DMS153 treated with DMSO at 0.1 percent for 48 hours (cell line): ENCODE data around the gene TRA2A.

Experiments
- DNase-seq: peaks from one replicate; lab custom pipeline; 2025; ENCODE audit not compliant: unreplicated experiment; lab: John Stamatoyannopoulos, UW

TRA2A gene

DNA sequence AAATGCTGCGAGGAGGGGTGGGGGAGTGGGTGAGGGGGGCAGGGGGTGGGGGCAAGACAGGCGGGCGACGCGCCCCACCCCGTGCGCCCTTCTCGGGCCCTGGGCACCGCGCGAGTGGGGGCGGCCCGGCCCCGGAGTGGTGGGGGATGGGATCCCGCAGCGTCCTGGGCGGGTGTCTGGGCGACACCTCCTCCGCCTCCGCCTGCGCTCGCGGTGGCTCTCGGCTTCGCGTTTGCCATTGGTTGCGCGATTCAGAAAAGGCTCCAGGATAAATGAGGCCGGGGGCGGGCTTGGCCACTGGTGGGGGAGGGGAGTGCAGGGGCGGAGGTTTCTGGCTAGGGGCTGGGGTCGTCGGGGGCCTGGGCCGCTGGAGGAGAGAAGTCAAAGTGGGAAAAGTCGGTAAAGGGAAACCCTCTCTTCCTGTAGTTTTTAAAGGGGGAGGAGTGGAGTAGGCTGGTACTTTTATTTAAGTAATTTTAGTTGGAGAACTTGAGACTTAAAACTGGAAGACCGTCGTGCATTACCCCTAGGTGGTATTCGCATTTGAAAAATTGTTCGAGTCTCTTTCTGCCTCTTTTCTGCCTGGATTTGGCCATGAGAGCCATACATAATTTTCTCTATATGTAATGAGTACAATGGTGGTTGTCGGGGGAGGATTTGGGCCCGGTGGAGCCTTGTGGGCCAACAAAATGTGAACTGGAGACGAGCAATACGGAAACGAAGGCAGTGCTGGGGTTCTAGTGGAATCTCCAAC lies 60.5 kb downstream of the TRA2A start:
- DNase-seq = peak; percentile 93

DNA sequence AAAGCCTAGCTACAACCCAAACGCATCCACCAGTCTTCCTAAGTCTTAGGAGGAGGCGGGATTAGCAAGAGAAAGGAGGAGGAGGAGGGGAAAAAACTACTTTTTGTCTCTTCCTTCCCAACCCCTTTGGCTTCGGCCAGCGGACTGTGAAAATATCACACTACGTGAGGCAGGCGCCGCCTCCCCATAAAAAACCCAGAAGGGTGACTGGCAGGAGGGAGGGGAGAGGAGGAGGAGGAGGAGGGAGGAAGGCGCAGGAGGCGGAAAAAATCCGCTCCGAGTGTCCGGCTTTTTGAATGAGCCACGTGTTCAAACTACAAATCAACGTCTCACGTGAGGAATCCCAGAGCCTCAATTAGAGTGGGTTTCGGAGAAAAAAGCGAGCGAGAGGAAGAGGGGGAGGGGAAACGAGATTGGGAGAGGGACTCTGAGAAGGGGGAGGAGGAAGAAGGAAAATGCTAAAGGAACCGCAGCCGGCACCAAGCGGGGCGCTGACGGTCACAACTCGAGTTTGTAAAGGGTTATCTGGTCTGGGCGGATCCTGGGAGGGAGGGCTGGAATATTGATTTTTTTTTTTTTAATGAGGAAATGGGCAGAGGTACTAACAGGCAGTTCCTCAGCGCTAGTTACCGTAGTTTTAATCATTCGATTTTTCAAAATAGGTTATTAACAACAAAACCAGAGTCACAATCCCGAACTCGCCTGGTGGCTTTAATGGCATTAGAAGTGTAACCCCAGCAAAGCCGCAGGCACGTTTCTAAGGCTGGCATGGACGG lies 61.3 kb downstream of the TRA2A start, which contains the start of gene IGF2BP3:
Gene IGF2BP3, minus strand, starts transcription at position 162 of the 776 bp plus-strand sequence. CDS start 381 bp downstream, outside the sequence.
- DNase-seq = peak; percentile 99

DNA sequence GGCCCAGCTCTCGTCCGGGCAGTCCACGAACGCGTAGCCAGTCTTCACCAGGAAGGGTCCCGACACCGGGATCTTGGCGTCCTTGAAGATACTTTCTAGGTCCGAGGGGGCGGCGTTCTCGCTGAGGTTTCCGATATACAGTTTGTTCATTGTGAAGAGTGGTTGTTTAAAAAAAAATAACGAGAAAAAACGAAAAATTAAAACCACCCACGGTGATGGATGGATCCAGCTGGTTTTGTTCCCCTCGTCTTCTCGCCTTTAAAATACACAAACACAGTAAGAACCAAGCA lies 61.9 kb downstream of the TRA2A start:
- DNase-seq = no peak

DNA sequence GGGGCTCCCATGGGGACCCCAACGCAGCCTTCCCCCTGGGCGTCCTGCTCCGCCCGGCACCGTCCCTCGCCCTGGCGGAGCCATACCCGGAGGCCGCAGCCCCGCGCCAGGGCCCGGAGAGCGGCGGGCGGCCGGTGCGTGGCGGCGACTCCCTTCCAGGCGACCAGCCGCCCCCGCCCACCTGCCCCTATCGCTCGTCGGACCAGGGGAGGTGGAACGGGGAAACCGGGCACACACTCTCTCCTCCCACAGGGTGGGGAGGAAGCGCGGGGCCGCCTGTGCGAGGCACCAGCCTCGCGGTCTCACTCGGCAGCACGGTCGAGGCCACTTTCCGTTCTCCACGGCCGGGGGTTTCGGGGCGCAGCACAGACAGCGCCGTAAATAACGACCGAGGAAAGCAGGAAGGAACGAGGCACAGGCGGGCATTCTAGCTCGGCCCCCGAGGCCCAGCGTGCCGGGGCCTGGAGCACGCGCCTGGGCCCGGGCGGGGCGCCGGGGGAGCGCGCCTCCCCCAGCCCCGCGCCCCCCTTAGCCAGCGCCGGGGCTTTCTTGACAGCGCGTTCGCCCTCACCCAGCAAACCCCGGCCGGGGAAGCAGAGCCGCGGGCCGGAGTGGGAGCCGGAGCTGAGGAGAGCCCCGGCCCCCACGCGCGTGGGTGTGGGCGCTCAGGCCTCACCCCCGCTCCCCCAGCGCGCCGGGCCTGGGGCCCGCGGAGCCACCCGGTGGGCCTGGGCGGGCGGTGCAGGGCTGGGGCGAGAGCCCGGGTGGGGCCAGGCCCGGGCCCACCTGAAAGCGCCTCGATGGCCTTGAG lies 62.4 kb downstream of the TRA2A start:
- no peak for DNase-seq

DNA sequence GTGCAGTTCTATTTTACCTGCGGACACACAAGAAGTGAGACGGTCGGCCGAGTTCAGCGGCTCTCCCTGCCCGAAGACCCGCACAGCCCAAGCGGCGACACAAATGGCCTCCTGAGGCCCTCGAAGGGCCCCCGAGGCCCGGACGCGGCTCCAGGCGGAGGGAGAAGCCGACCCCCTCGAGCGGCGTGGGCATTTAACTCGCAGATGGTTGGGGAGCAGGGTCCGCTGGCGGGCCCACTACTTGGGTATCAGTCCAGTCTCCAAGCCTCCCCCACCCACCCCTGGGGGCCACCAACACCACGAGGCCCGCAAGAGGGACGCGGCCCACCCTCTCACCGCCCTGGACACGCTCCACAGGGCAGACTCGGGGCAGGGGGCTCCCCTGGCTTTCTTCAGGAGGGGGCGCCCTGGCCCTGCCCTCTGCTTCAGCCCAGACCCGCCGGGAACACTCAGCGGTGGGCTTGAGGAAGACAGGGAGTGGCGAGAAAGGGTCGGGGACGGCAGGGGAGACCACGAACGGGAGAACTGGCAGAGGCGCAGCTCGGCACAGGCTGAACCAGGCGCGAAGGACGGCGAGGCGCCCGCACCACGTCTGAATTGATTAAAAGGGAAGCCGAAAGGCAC lies 63.1 kb downstream of the TRA2A start:
- DNase-seq = no peak

DNA sequence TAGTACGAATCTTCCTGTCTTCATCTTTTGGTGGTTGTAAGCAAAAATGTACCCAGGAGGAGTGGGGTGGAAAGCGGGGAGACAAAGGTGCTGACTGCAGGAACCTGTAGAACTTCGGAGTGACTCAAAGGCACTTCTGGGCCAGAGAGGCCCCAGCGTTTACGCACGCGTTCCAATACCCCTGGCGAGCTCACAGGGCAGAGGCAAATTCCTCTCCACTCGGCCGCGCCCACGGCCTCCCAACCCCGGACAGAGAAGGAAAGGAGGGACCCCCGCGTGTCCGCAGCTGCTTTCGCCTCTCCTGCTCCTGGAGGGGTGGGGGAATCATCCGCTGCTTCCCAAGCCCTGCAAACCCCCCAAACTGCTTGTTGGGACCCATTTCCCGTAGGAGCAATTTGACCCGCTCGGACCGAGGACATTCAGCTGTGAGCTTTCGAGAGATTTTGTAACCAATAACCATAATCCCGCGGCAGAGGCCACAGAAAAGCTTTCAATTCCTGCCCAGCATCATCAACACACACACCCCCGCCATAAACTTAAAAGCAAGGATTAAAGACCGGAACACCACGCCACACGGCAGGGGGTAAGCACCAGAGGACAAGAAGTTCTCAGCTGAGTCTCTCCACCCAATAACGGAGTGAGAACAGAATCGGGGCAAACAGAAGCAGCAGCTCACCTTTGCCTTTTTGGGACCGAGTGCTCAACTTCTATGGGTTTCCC lies 63.8 kb downstream of the TRA2A start:
- DNase-seq = peak; percentile 28

DNA sequence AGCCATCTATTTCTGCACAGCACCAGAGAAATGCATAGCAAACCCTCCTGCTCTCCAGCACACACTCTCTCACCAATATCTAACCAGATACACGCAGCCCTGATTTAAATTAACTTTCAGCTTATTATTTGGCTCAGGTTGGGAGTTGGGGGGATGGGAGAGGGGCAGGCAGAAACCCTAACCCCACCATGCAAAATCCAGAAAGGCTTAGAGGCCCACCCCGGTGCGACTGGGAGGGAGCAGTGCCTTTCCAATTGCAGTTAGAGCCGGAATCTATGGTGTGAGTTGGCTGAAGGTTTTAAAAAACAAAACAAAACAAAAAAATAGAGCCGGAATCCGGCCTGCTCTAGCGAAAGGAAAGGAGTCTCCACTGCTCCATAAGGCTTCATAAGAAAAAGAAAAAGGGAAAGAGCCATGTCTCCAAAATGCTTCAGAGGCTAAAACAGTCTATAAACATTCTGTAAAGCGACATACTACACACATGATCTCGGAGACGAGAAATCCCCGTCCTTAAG lies 64.4 kb downstream of the TRA2A start:
- DNase-seq = no peak

DNA sequence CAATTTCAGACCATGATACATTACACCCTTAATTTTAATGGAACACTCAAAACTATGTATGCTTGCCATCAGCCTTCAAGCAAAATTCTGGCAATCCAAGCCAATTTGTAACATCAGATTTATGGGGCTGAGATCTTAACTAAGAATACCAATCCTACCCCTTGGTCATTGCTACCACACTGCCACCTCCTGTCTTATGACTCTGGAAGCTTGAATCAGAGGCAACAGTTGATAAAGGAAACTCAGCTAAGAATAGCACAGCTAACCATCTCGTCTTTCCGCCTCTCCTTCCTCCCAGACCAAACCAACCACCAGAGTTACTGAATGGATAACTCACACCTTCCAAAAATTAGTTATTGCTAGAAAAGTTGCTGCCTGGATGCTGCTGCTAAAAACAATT lies 68.9 kb downstream of the TRA2A start:
- DNase-seq = no peak

DNA sequence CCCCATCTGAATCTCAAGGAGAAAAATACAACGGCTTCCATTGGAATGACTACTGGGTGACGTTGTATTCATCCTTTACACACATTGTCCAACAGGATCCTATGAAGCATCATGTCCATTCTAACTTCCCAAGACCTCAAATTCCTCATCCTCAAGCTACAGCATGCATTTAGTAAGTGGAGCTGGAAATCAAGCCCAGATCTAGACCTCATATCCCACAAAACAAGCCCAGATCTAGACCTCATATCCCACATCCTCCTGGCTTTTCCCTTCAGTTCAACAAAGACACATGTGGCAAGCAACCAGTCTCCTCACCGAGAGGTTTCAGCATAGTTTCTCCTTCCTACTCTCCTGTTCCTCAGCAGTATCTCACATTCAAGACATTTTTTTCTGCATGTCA lies 73.7 kb downstream of the TRA2A start:
- no peak for DNase-seq

DNA sequence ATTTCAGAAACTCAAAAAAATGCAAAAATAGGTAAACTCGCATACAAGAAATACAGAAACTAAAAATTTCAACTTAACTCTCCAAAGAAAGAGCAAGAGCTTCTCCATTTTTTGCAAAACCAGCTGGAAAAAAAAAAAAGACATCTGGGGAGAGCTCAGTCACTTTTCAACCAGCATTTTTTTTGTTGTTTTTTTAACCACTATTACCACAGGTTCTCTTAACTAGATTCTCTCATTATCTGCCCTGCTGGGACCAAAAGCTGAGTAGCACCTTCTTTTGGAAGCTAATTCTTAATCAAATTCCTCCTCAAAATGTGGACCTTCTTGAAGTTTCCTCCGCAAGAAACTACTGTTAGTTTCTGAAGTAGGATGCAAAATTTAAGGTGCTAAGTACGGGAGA lies 75.7 kb downstream of the TRA2A start:
- no peak for DNase-seq

DNA sequence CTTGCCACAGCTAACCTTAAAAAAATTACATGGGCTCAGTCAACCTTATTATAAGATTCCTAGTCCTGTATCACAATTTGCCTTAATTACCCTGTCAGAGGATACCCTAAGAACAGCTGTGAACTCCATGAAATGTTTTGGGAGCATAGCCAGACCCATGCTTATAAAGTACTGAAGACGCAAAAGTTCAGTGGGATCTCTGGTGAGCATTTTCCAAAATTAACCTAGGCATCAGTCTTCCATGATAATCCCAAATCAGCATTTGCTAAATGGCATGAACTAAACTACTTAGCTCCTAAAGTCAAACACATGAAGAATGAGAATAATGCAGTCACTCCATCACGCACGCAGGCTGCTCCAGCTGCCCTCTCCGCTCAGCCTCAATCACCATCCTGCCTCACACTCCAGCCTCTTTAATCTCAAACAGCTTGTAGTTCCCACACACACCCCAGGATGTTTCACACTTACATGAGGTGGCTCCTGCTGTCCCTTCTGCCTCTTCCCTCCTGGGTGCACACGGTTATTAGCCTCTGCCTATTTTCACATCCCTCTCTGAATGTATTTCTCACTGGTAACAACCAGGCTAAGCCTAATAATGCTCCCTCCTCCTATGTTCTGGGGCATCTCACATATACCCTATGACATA lies 76.8 kb downstream of the TRA2A start:
- DNase-seq = no peak
